Measurements from ENCODE around the gene FLNB.

FLNB gene, protein sequence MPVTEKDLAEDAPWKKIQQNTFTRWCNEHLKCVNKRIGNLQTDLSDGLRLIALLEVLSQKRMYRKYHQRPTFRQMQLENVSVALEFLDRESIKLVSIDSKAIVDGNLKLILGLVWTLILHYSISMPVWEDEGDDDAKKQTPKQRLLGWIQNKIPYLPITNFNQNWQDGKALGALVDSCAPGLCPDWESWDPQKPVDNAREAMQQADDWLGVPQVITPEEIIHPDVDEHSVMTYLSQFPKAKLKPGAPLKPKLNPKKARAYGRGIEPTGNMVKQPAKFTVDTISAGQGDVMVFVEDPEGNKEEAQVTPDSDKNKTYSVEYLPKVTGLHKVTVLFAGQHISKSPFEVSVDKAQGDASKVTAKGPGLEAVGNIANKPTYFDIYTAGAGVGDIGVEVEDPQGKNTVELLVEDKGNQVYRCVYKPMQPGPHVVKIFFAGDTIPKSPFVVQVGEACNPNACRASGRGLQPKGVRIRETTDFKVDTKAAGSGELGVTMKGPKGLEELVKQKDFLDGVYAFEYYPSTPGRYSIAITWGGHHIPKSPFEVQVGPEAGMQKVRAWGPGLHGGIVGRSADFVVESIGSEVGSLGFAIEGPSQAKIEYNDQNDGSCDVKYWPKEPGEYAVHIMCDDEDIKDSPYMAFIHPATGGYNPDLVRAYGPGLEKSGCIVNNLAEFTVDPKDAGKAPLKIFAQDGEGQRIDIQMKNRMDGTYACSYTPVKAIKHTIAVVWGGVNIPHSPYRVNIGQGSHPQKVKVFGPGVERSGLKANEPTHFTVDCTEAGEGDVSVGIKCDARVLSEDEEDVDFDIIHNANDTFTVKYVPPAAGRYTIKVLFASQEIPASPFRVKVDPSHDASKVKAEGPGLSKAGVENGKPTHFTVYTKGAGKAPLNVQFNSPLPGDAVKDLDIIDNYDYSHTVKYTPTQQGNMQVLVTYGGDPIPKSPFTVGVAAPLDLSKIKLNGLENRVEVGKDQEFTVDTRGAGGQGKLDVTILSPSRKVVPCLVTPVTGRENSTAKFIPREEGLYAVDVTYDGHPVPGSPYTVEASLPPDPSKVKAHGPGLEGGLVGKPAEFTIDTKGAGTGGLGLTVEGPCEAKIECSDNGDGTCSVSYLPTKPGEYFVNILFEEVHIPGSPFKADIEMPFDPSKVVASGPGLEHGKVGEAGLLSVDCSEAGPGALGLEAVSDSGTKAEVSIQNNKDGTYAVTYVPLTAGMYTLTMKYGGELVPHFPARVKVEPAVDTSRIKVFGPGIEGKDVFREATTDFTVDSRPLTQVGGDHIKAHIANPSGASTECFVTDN (N-terminal part only)

GRCh38 chr3:58008141-58009025 is at the start of gene FLNB:
Gene FLNB (plus strand): TSS chr3:58008422. CDS start chr3:58008565, 143 bp downstream.
- peak; percentile 93 for DNase-seq

GRCh38 chr3:57958642-57959422 is 49.4 kb upstream of the FLNB start:
- no peak for DNase-seq

GRCh38 chr3:57959423-57960173 is 48.6 kb upstream of the FLNB start:
- no peak for DNase-seq

DNA sequence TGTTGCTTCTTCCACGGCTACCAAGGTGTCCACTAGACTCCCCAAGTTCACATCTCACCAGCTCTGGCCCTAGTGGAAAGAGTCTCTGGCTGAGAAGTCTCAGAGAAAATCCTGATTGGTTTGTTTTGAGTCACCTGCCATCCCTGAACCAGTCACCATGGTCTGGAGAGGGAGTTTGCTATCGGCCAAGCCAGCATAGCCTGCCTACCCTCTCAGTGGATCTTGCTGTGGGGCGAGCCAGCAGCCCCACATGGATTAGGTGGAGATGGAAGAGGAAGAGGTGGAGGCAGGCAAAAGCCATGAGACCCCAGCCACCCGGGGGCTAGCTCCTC is 48.1 kb upstream of the FLNB start:
- no peak for DNase-seq

- DNase-seq, result no peak
Observed at GRCh38 chr3:57961177-57961827, 46.9 kb upstream of the FLNB start.

GRCh38 chr3:57961828-57962447 is 46.3 kb upstream of the FLNB start:
- DNase-seq, result no peak

- no peak for DNase-seq
Observed at GRCh38 chr3:57962448-57962834, 45.8 kb upstream of the FLNB start.

DNA sequence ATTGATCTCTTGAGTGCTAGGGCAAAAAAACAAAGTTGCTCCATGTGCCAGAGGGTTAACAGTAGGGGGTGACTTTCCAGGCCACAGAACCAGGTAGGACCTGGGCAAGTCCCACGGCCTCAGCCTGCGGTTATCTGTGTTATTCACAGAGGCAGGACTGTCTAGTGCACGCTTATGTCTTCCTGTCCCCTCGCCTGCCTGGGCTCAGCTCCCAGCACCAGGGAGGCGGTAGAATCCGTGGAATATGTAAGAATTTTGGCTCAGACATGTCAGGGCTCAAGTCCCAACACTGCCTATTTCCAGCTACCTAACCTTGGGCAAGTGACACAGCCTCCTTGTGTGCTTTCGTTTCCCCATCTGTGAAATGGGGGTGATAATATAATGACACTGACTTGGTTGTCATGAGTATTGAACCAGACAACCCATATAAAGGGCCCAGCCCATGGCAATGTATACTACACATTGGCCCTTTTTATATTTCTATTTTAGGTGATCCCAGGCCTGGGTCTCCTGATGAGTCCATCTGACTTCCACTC is 44.3 kb upstream of the FLNB start:
- no peak for DNase-seq

DNA sequence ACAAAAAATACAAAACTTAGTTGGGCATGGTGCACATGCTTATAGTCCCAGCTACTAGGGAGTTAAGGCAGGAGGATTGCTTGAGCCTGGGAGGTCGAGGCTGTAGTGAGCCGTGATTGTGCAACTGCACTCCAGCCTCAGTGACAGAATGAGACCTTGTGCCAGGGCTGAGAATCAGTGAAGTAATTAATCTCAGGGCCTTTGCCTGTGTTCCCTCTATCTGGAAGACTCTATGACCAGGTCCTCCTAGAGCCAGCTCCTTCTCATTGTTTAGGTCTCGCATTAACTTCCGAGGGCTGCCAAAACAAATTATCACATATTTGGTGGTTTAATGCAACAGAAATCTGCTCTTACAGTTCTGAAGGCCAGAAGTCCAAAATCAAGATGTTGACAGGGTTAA is 41.4 kb upstream of the FLNB start:
- DNase-seq, result no peak

DNA sequence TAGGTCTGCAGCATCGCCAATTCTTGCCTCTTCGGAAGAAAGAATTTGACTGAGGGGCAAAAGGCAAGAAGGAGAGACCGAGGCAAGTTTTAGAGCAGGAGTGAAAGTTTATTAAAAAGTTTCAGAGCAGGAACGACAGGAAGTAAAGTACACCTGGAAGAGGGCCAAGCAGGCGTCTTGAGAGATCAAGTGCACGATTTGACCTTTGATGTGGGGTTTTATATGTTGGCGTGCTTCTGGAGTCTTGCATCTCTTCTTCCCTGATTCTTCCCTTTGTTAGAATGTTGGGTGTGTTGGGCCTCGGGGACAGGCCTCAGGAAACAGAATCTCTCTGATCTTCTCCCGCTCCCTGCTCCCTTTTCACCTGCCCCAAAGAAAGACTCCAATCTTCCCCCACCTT is 40.6 kb upstream of the FLNB start:
- DNase-seq, result no peak

DNA sequence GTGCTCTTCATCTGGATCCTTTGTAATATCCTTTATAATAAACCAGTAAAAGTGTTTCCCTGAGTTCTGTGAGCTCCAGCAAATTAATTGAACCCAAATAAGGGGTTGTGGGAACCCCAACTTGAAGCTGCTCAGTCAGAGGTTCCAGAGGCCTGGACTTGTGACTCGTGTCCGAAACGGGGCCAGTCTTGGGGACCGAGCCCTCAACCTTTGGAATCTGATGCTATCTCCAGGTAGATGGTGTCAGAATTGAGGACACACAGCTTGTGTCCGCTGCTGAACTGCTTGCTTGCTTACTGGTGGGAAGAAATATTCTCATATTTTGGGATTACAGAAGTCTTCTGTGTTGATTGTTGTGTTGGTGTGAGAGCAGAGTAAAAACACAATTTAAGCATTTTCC is 39.7 kb upstream of the FLNB start:
- DNase-seq, result no peak

DNA sequence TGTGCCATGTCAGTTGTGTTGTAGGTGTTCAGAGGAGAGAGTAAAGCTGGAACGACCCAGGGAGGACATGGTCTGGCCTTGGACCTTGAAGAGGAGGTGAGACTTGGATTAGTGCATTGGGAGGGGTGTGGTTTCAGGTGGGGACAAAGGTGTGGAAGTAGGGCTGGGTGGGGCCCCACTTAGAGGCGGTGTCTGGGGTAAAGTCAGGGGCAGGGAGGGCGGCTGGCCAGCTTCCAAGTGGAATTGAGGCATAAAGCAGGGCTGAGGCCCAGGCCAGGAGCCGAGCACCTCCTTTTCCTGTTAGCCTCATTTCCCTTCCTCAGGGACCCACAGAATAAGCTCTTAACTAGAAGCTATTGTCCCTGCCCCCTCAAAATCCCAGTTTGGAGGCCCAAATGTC is 36.2 kb upstream of the FLNB start:
- no peak for DNase-seq

GRCh38 chr3:57972531-57973111 is 35.6 kb upstream of the FLNB start:
- no peak for DNase-seq

DNA sequence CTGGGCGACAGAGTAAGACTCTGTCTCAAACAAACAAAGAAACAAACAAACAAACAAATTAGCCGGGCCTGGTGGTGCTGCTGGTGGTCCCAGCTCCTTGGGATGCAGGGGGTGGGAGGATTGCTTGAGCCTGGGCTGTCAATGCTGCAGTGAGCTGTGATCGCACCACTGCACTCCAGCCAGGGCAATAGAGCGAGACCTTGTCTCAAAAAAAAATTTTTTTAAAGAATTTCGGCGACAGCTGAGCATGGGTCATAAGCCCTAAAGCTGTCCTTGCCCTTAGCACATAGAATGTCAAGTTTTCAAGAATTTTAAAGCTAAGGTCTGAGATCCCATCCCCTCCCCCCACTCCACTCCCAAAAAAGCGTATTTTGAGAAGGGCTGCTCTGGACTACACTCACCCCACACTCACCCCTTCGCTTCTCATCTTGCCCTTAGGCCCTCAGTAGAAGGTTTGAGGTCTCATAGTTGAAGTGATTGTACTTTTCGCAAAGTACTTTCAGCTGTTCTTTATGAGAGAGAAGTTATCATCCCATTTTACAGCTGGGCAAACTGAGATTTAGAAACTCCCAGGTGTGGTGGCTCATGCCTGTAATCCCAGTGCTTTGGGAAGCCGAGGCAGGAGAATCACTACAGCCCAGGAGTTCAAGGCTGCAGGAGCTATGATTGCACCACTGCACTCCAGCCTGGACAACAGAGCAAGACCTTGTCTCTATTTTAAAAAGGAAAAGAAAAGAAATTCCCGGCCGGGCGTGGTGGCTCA is 34.3 kb upstream of the FLNB start:
- no peak for DNase-seq

- DNase-seq, result peak; percentile 61
Observed at GRCh38 chr3:57974796-57975388, 33.3 kb upstream of the FLNB start.

- DNase-seq, result no peak
Observed at GRCh38 chr3:57977818-57978235, 30.4 kb upstream of the FLNB start.

DNA sequence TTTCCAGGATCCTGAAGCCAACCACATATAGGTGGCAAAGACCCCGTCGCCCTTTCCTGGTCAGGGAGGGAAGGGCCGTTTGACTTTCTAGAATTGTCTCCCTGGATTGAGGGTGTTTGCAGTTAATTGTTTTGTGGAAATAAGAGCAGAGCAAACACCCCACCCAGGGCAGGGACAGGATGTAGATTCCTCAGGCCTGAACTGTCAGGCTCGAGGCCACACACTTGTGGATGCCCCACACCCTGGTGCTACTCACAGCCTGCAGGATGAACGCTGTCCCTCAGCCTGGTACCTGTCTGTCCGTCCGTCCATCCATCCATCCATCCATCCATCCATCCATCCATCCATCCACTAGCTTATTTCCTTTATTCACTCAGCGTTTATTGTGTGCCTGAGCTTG is 29.9 kb upstream of the FLNB start:
- no peak for DNase-seq

GRCh38 chr3:57980416-57980815 is 27.8 kb upstream of the FLNB start:
- no peak for DNase-seq

All from 8988T (cell line).